ENCODE measurements around the gene CCDC32. TPM values are rescaled to one million over a fixed set of nuclear protein-coding genes. Genes with fewer than 3 reads are reported as not detected.

Gene CCDC32
- total RNA-seq, 1 experiment from 2014 or later, result 22.2 TPM

GRCh38 chr15:40538976-40539375, 25.9 kb downstream of the CCDC32 start:
- Histone ChIP-seq H3K79me2 (ENCODE audit: low read depth) (no peaks in the 10 kb centered on the region), H3K9me2 (ENCODE audit: insufficient read depth) (no peaks in the 10 kb centered on the region), H3K4me1 (replicated peaks; ENCODE audit: insufficient read depth) (no peaks in the 10 kb centered on the region), H2AFZ (no peak overlapping the region), H3K4me3 (no peak overlapping the region), H3K36me3 (ENCODE audit: low read depth) (no peaks in the 10 kb centered on the region), H3K4me2 (no peak overlapping the region), H3K27me3 (ENCODE audit: insufficient read depth, low read depth) (no peaks in the 10 kb centered on the region), H4K20me1 (ENCODE audit: insufficient read depth) (no peaks in the 10 kb centered on the region), H3K27ac (no peak overlapping the region), H3K9me3 (ENCODE audit: insufficient read depth, low read depth) (no peaks in the 10 kb centered on the region), H3F3A (ENCODE audit: insufficient read depth, low read depth) (no peaks in the 10 kb centered on the region)
- intact Hi-C loops (cut with micrococcal nuclease; ENCODE audit: unreplicated experiment), result no loop called here
- DNase-seq, result no peak
- no peak for TF ChIP-seq CTCF (conservative IDR thresholded peaks at IDR 0.05)
- no peak for TF ChIP-seq EZH2 (IDR thresholded peaks at IDR 0.05; ENCODE audit: low read depth)
- BruUV-seq (replicated peaks), result no TSS peak
- ChIA-PET CTCF (no interaction called here), POLR2A (ENCODE audit: unreplicated experiment) (no interaction called here)

GRCh38 chr15:40536501-40536900, 28.3 kb downstream of the CCDC32 start:
- TF ChIP-seq EZH2 (IDR thresholded peaks at IDR 0.05; ENCODE audit: low read depth), result no peak
- no peak for TF ChIP-seq CTCF (conservative IDR thresholded peaks at IDR 0.05)
- Histone ChIP-seq H3K27me3 (ENCODE audit: insufficient read depth, low read depth) (no peaks in the 10 kb centered on the region), H3K4me1 (replicated peaks; ENCODE audit: insufficient read depth) (no peaks in the 10 kb centered on the region), H3K9me2 (ENCODE audit: insufficient read depth) (no peaks in the 10 kb centered on the region), H4K20me1 (ENCODE audit: insufficient read depth) (no peaks in the 10 kb centered on the region), H3K9me3 (ENCODE audit: insufficient read depth, low read depth) (no peaks in the 10 kb centered on the region), H2AFZ (no peak overlapping the region), H3K4me3 (no peak overlapping the region), H3K36me3 (ENCODE audit: low read depth) (no peaks in the 10 kb centered on the region), H3K4me2 (no peak overlapping the region), H3K79me2 (ENCODE audit: low read depth) (no peaks in the 10 kb centered on the region), H3K27ac (no peak overlapping the region), H3F3A (ENCODE audit: insufficient read depth, low read depth) (no peaks in the 10 kb centered on the region)
- ChIA-PET POLR2A (ENCODE audit: unreplicated experiment) (no interaction called here), CTCF (no interaction called here)
- no TSS peak for BruUV-seq (replicated peaks)
- no peak for DNase-seq
- intact Hi-C loops (cut with micrococcal nuclease; ENCODE audit: unreplicated experiment), result no loop called here

- Histone ChIP-seq H2AFZ (no peak overlapping the region), H3K4me1 (replicated peaks; ENCODE audit: insufficient read depth) (no peaks in the 10 kb centered on the region), H3K9me2 (ENCODE audit: insufficient read depth) (no peaks in the 10 kb centered on the region), H4K20me1 (ENCODE audit: insufficient read depth) (no peaks in the 10 kb centered on the region), H3K79me2 (ENCODE audit: low read depth) (no peaks in the 10 kb centered on the region), H3K4me2 (no peak overlapping the region), H3F3A (ENCODE audit: insufficient read depth, low read depth) (no peaks in the 10 kb centered on the region), H3K9me3 (ENCODE audit: insufficient read depth, low read depth) (no peaks in the 10 kb centered on the region), H3K27me3 (ENCODE audit: insufficient read depth, low read depth) (no peaks in the 10 kb centered on the region), H3K27ac (no peak overlapping the region), H3K36me3 (ENCODE audit: low read depth) (no peaks in the 10 kb centered on the region), H3K4me3 (no peak overlapping the region)
- TF ChIP-seq CTCF (conservative IDR thresholded peaks at IDR 0.05), result no peak
- no peak for TF ChIP-seq EZH2 (IDR thresholded peaks at IDR 0.05; ENCODE audit: low read depth)
- CTCF ChIA-PET, result no interaction called here
- no TSS peak for BruUV-seq (replicated peaks)
- DNase-seq, result no peak
- POLR2A ChIA-PET (ENCODE audit: unreplicated experiment), result no interaction called here
- intact Hi-C loops (cut with micrococcal nuclease; ENCODE audit: unreplicated experiment), result no loop called here
Observed at GRCh38 chr15:40534371-40534770, 30.5 kb downstream of the CCDC32 start.

All from PC-9 (cell line).